Measurements from ENCODE around the gene TGFB2. TPM values are rescaled to one million over a fixed set of nuclear protein-coding genes. Genes with fewer than 3 reads are reported as not detected.
A peak's percentile ranks its signal among the peaks of the same experiment; 100 is the strongest.

Gene TGFB2
- total RNA-seq, 1 donor from 2014 or later: 40.1 TPM

GRCh38 chr1:218464871-218465270 lies 119.7 kb downstream of the TGFB2 start:
- no peak for DNase-seq

GRCh38 chr1:218466341-218467010 lies 121.3 kb downstream of the TGFB2 start:
- peak; percentile 45 for DNase-seq

GRCh38 chr1:218467101-218468072 lies 122.3 kb downstream of the TGFB2 start:
- peak; percentile 63 for DNase-seq

- DNase-seq: no peak
Measured at GRCh38 chr1:218468711-218469110, 123.6 kb downstream of the TGFB2 start.

- DNase-seq: no peak
Measured at GRCh38 chr1:218472885-218473284, 127.7 kb downstream of the TGFB2 start.

- DNase-seq: no peak
Measured at GRCh38 chr1:218473522-218473921, 128.4 kb downstream of the TGFB2 start.

GRCh38 chr1:218474128-218474527 lies 129.0 kb downstream of the TGFB2 start:
- DNase-seq: no peak

- peak; percentile 57 for DNase-seq
Measured at GRCh38 chr1:218475275-218475674, 130.1 kb downstream of the TGFB2 start.

- no peak for DNase-seq
Measured at GRCh38 chr1:218475699-218476098, 130.6 kb downstream of the TGFB2 start.

GRCh38 chr1:218476385-218476784 lies 131.2 kb downstream of the TGFB2 start:
- DNase-seq: no peak

GRCh38 chr1:218478336-218478735 lies 133.2 kb downstream of the TGFB2 start:
- DNase-seq: no peak

- no peak for DNase-seq
Measured at GRCh38 chr1:218479436-218480115, 134.4 kb downstream of the TGFB2 start.

- DNase-seq: peak; percentile 60
Measured at GRCh38 chr1:218480137-218480536, 135.0 kb downstream of the TGFB2 start.

GRCh38 chr1:218480588-218481099 lies 135.5 kb downstream of the TGFB2 start:
- DNase-seq: peak; percentile 22

GRCh38 chr1:218481116-218481775 lies 136.1 kb downstream of the TGFB2 start:
- no peak for DNase-seq

- peak; percentile 69 for DNase-seq
Measured at GRCh38 chr1:218482683-218483082, 137.5 kb downstream of the TGFB2 start.

GRCh38 chr1:218485241-218485928 lies 140.2 kb downstream of the TGFB2 start:
- no peak for DNase-seq

- no peak for DNase-seq
Measured at GRCh38 chr1:218488531-218488930, 143.4 kb downstream of the TGFB2 start.

- no peak for DNase-seq
Measured at GRCh38 chr1:218488986-218489385, 143.8 kb downstream of the TGFB2 start.

GRCh38 chr1:218490406-218490922 lies 145.3 kb downstream of the TGFB2 start:
- DNase-seq: no peak

GRCh38 chr1:218492874-218493273 lies 147.7 kb downstream of the TGFB2 start:
- DNase-seq: no peak
